DMS 273 treated with DMSO at 0.1 percent for 48 hours (cell line): ENCODE results near the gene HP.
"Not testable (repeated sequence)": the region's sequence is repeated elsewhere in the genome, so short reads cannot be mapped to it uniquely, and the experiment has no call there.

Experiments used
- DNase-seq: peaks from one replicate; lab custom pipeline; 2025; lab: John Stamatoyannopoulos, UW

Gene HP

GRCh38 chr16:72054254-72054847 lies at the start of gene HP:
Gene HP, plus strand, starts transcription at chr16:72054505. Its CDS starts 148 bp downstream, at chr16:72054653.
- DNase-seq, result not testable (repeated sequence)

- DNase-seq, result not testable (repeated sequence)
Observed at GRCh38 chr16:72008065-72008423, 46.3 kb upstream of the HP start.

GRCh38 chr16:72008424-72009216 lies 45.7 kb upstream of the HP start, which contains the start of gene DHODH:
Gene DHODH, plus strand, starts transcription at chr16:72008744. Its CDS starts 21 bp downstream, at chr16:72008765.
- DNase-seq, result peak; percentile 96

GRCh38 chr16:72009779-72010178 lies 44.5 kb upstream of the HP start:
- no peak for DNase-seq

- no peak for DNase-seq
Observed at GRCh38 chr16:72012607-72013006, 41.7 kb upstream of the HP start.

- DNase-seq, result no peak
Observed at GRCh38 chr16:72013389-72013788, 40.9 kb upstream of the HP start.

- DNase-seq, result no peak
Observed at GRCh38 chr16:72013888-72014581, 40.3 kb upstream of the HP start.

GRCh38 chr16:72014675-72015074 lies 39.6 kb upstream of the HP start:
- no peak for DNase-seq

- no peak for DNase-seq
Observed at GRCh38 chr16:72015124-72015523, 39.2 kb upstream of the HP start.

GRCh38 chr16:72018470-72018869 lies 35.8 kb upstream of the HP start:
- no peak for DNase-seq

- no peak for DNase-seq
Observed at GRCh38 chr16:72021043-72021442, 33.3 kb upstream of the HP start.

- no peak for DNase-seq
Observed at GRCh38 chr16:72022127-72022526, 32.2 kb upstream of the HP start.

GRCh38 chr16:72023962-72024361 lies 30.3 kb upstream of the HP start:
- no peak for DNase-seq

GRCh38 chr16:72024862-72025382 lies 29.4 kb upstream of the HP start:
- no peak for DNase-seq

- DNase-seq, result no peak
Observed at GRCh38 chr16:72025404-72026114, 28.7 kb upstream of the HP start.

- DNase-seq, result no peak
Observed at GRCh38 chr16:72027669-72028378, 26.5 kb upstream of the HP start.

- no peak for DNase-seq
Observed at GRCh38 chr16:72029567-72030271, 24.6 kb upstream of the HP start.

GRCh38 chr16:72033437-72033836 lies 20.9 kb upstream of the HP start:
- no peak for DNase-seq

- DNase-seq, result no peak
Observed at GRCh38 chr16:72036098-72036497, 18.2 kb upstream of the HP start.

GRCh38 chr16:72042157-72042660 lies 12.1 kb upstream of the HP start:
- no peak for DNase-seq

- no peak for DNase-seq
Observed at GRCh38 chr16:72043058-72043457, 11.2 kb upstream of the HP start.
